GM23338 (cell line): ENCODE measurements around the gene DNAJB8. TPM values are rescaled to one million over a fixed set of nuclear protein-coding genes. Genes with fewer than 3 reads are reported as not detected.

Experiments used
- ATAC-seq: fragments of 200-7000 bp; cut with Tn5 transposase; 3 replicates; pipeline ENCODE4 v1.9.1; 2020
- DNase-seq: peaks from one replicate; pipeline ENCODE4 v3.0.0-alpha.2; 2015; ENCODE audit warnings: low spot score
- H2AFZ ChIP-seq: fragments of 200-600 bp; sonication (generic); 2 replicates; pipeline ENCODE4 v1.8.0; 2016; ENCODE audit warnings: antibody characterized with exemption, mild to moderate bottlenecking, moderate library complexity
- H3F3A ChIP-seq: fragments of 200-600 bp; sonication (generic); replicated peaks from 2 replicates; pipeline ENCODE4 v1.8.0; 2017; ENCODE audit warnings: antibody characterized with exemption, mixed run types, low read depth
- H3K27ac ChIP-seq: fragments of 200-600 bp; sonication (generic); 2 replicates; pipeline ENCODE4 v1.6.1; 2016; ENCODE audit warnings: low read depth
- H3K27me3 ChIP-seq: fragments of 200-600 bp; sonication (generic); 2 replicates; pipeline ENCODE4 v1.8.0; 2016; ENCODE audit warnings: mild to moderate bottlenecking, mixed run types, moderate library complexity; ENCODE audit not compliant: insufficient read depth
- H3K36me3 ChIP-seq: fragments of 200-600 bp; sonication (generic); 2 replicates; pipeline ENCODE4 v1.8.0; 2016; ENCODE audit warnings: mild to moderate bottlenecking; ENCODE audit not compliant: insufficient read depth
- H3K4me1 ChIP-seq: fragments of 200-600 bp; sonication (generic); 2 replicates; pipeline ENCODE4 v1.8.0; 2016; ENCODE audit warnings: mild to moderate bottlenecking, moderate library complexity; ENCODE audit not compliant: insufficient read depth
- H3K4me2 ChIP-seq: fragments of 200-600 bp; sonication (generic); 2 replicates; pipeline ENCODE4 v1.7.1; 2017; ENCODE audit warnings: mixed run types
- H3K4me3 ChIP-seq: fragments of 200-600 bp; sonication (generic); 2 replicates; pipeline ENCODE4 v1.6.1; 2016; ENCODE audit warnings: mixed run types
- H3K79me2 ChIP-seq: fragments of 200-600 bp; sonication (generic); replicated peaks from 2 replicates; pipeline ENCODE4 v1.8.0; 2017; ENCODE audit warnings: mild to moderate bottlenecking; ENCODE audit not compliant: insufficient read depth
- H3K9me2 ChIP-seq: fragments of 200-600 bp; sonication (generic); 2 replicates; pipeline ENCODE4 v1.8.0; 2017; ENCODE audit not compliant: insufficient read depth
- H4K20me1 ChIP-seq: fragments of 200-600 bp; sonication (generic); replicated peaks from 2 replicates; pipeline ENCODE4 v1.8.0; 2017; ENCODE audit warnings: mild to moderate bottlenecking; ENCODE audit not compliant: insufficient read depth
- H3K27ac Mint-ChIP-seq: 2 replicates; pipeline ENCODE4 v1.8.0; 2020; ENCODE audit warnings: inconsistent platforms, mild to moderate bottlenecking, moderate library complexity, mixed read lengths
- H3K27me3 Mint-ChIP-seq: 3 replicates; pipeline ENCODE4 v1.8.0; 2022; ENCODE audit warnings: low read depth, mild to moderate bottlenecking, moderate library complexity, mixed read lengths, inconsistent platforms; ENCODE audit not compliant: insufficient read depth, poor library complexity
- H3K36me3 Mint-ChIP-seq: 3 replicates; pipeline ENCODE4 v1.8.0; 2021; ENCODE audit warnings: low read depth, mild to moderate bottlenecking, inconsistent platforms, moderate library complexity, mixed read lengths
- H3K4me1 Mint-ChIP-seq: 3 replicates; pipeline ENCODE4 v1.8.0; 2020; ENCODE audit warnings: mild to moderate bottlenecking, inconsistent platforms, mixed read lengths
- H3K4me3 Mint-ChIP-seq: 3 replicates; pipeline ENCODE4 v1.8.0; 2021; ENCODE audit warnings: moderate library complexity, mild to moderate bottlenecking, inconsistent platforms, mixed read lengths
- H3K9me3 Mint-ChIP-seq: 3 replicates; pipeline ENCODE4 v1.8.0; 2020; ENCODE audit warnings: moderate library complexity, mild to moderate bottlenecking, inconsistent platforms, mixed read lengths
- CTCF ChIP-seq, 2 experiments: fragments of 200-600 bp in 1 of 2; sonication (generic) in 1 of 2; conservative IDR thresholded peaks; 2 replicates each; pipeline versions ENCODE4 v1.5.1 to v1.6.1; 2016 to 2017; ENCODE audit warnings: antibody characterized with exemption in 2 of 2, low read depth in 2 of 2, mild to moderate bottlenecking in 2 of 2, moderate library complexity in 1 of 2
- ETS1 ChIP-seq: IDR thresholded peaks from 2 replicates; pipeline ENCODE4 v1.6.1; 2016; ENCODE audit warnings: antibody characterized with exemption
- EZH2phosphoT487 ChIP-seq: fragments of 200-600 bp; sonication (generic); IDR thresholded peaks from one replicate; pipeline ENCODE4 v1.8.1; 2018; ENCODE audit warnings: antibody characterized with exemption; ENCODE audit not compliant: unreplicated experiment
- NANOG ChIP-seq: IDR thresholded peaks from 2 replicates; pipeline ENCODE4 v1.6.1; 2016; ENCODE audit warnings: antibody characterized with exemption, borderline replicate concordance
- POLR2AphosphoS5 ChIP-seq: IDR thresholded peaks from 2 replicates; pipeline ENCODE4 v1.6.1; 2016; ENCODE audit warnings: antibody characterized with exemption, low read depth
- ZNF331 ChIP-seq: fragments of 250-450 bp; sonication (Bioruptor Pico); IDR thresholded peaks from 2 replicates; pipeline ENCODE4 v1.5.0; 2020; ENCODE audit warnings: low read depth, mild to moderate bottlenecking, moderate library complexity
- ZNF462 ChIP-seq: fragments of 250-450 bp; sonication (Bioruptor Pico); IDR thresholded peaks from 2 replicates; pipeline ENCODE4 v1.5.0; 2020; ENCODE audit warnings: mild to moderate bottlenecking, moderate library complexity
- polyA plus RNA-seq: library from polyadenylated mRNA; unstranded; fragments of >200 nt; fragmentation: Nextera tagmentation; extraction: Ambion mirVana; gene quantifications from 2 replicates; pipeline ENCODE4 v1.2.1, GENCODE V29; 2016
- total RNA-seq: library from RNA; depleted of rRNA; stranded (reverse); fragments of >200 nt; shearing (Covaris generic); gene quantifications from 2 replicates; pipeline ENCODE4 v1.2.3, GENCODE V29; 2014

Gene DNAJB8
- total and polyA plus RNA-seq, 2 experiments from 2014 or later = not detected

- Histone ChIP-seq H3K9me2 (no peaks in the 10 kb centered on the region), H3F3A (no peaks in the 10 kb centered on the region), H3K4me1 (no peaks in the 10 kb centered on the region; the same call in 1 of the 2 replicates), H3K4me3 (no peak overlapping the region), H3K27me3 (peaks cover 50% of the 10 kb centered on the region), H3K36me3 (no peaks in the 10 kb centered on the region), H3K79me2 (no peaks in the 10 kb centered on the region), H2AFZ (no peak overlapping the region), H4K20me1 (peaks cover 9% of the 10 kb centered on the region; the same call in 1 of the 2 replicates), H3K27ac (no peak overlapping the region), H3K4me2 (no peak overlapping the region)
- Mint-ChIP-seq H3K4me1 (peaks cover 12% of the 10 kb centered on the region), H3K27me3 (peaks cover 46% of the 10 kb centered on the region), H3K4me3 (no peak overlapping the region), H3K27ac (no peak overlapping the region), H3K9me3 (no peaks in the 10 kb centered on the region), H3K36me3 (peaks cover 4% of the 10 kb centered on the region; the same call in 1 of the 3 replicates)
- no peak for ATAC-seq
- DNase-seq = no peak
- TF ChIP-seq CTCF (conservative IDR thresholded peaks at IDR 0.05; ENCODE audit: low read depth in 2 of 2) (no peak), POLR2AphosphoS5 (no peak), EZH2phosphoT487 (no peak), ZNF462 (no peak), NANOG (no peak), ZNF331 (CRISPR knock-in tag) (no peak), ETS1 (no peak)
Observed at GRCh38 chr3:128499724-128500275, 33.1 kb upstream of the DNAJB8 start.
